ENCODE measurements around the gene TPRN. TPM values are rescaled to one million over a fixed set of nuclear protein-coding genes. Genes with fewer than 3 reads are reported as not detected.
A peak's percentile ranks its signal among the peaks of the same experiment; 100 is the strongest.

The TPRN gene
- total RNA-seq, 2 experiments from 2014 or later, result 8.9 TPM

GRCh38 chr9:137205126-137206069, 4.9 kb upstream of the TPRN start, which contains the start of the genes NDOR1 and TMEM203:
NDOR1 (plus strand) TSS chr9:137205700; CDS start chr9:137205778, 78 bp downstream.
TMEM203 (minus strand) TSS chr9:137205648; CDS start chr9:137205414, 234 bp downstream.
- peak; percentile 95 for DNase-seq
- peak within 1 kb of the TSS; percentile 95 for H3K27ac Mint-ChIP-seq
- peaks cover 20% of the 10 kb centered on the region for H3K36me3 Mint-ChIP-seq (ENCODE audit: low read depth)
- no peaks in the 10 kb centered on the region for H3K27me3 Mint-ChIP-seq
- H3K4me3 Mint-ChIP-seq, result peak within 1 kb of the TSS; percentile 93
- CTCF ChIA-PET, result interaction anchor here (1.1 to 2.2 kb wide), 8 partner anchors 11 to 170 kb away, joined by 3 to 6 read pairs (median 4); partner anchors contain the start of genes ANAPC2, NPDC1 and SSNA1
- H3K4me1 Mint-ChIP-seq, result peaks cover 48% of the 10 kb centered on the region
- POLR2A ChIA-PET, result interaction anchor here (1.2 kb wide), 1 partner anchor 17 kb away, joined by 4 read pairs; the partner anchor contains the start of genes ANAPC2 and SSNA1
- no peaks in the 10 kb centered on the region for H3K9me3 Mint-ChIP-seq

GRCh38 chr9:137204731-137205125, 4.2 kb upstream of the TPRN start:
- DNase-seq, result no peak
- ChIA-PET CTCF (interaction anchor here (1.2 to 2.0 kb wide), 5 partner anchors 9 to 170 kb away, joined by 3 to 6 read pairs (median 5); no protein-coding TSS in a partner anchor), POLR2A (interaction anchor here (1.2 kb wide), 1 partner anchor 16 kb away, joined by 4 read pairs; the partner anchor contains the start of genes ANAPC2 and SSNA1)
- H3K36me3 Mint-ChIP-seq (ENCODE audit: low read depth), result peaks cover 20% of the 10 kb centered on the region
- H3K27ac Mint-ChIP-seq, result peak overlapping the region; percentile 95
- peaks cover 48% of the 10 kb centered on the region for H3K4me1 Mint-ChIP-seq
- H3K27me3 Mint-ChIP-seq, result no peaks in the 10 kb centered on the region
- no peaks in the 10 kb centered on the region for H3K9me3 Mint-ChIP-seq
- peak overlapping the region; percentile 93 for H3K4me3 Mint-ChIP-seq

- H3K4me3 Mint-ChIP-seq, result no peak overlapping the region
- CTCF ChIA-PET, result interaction anchor here (0.9 to 1.4 kb wide), 2 partner anchors 24 to 174 kb away, joined by 3 to 4 read pairs; partner anchors contain the start of gene RNF224
These were observed 2.4 kb upstream of the TPRN start for GRCh38 chr9:137202966-137203365.

GRCh38 chr9:137201205-137201868, 796 bp upstream of the TPRN start:
- peaks cover 5% of the 10 kb centered on the region for H3K36me3 Mint-ChIP-seq (ENCODE audit: low read depth)
- CTCF ChIA-PET, result interaction anchor here (0.7 to 1.4 kb wide), 6 partner anchors 9 to 172 kb away, joined by 3 to 10 read pairs (median 4); partner anchors contain the start of genes ANAPC2, NRARP, RNF224 and SSNA1
- H3K27ac Mint-ChIP-seq, result peak overlapping the region; percentile 82
- no peaks in the 10 kb centered on the region for H3K9me3 Mint-ChIP-seq
- H3K4me3 Mint-ChIP-seq, result peak overlapping the region; percentile 80
- DNase-seq, result no peak
- H3K27me3 Mint-ChIP-seq, result no peaks in the 10 kb centered on the region
- H3K4me1 Mint-ChIP-seq, result peaks cover 35% of the 10 kb centered on the region
- POLR2A ChIA-PET, result interaction anchor here (0.6 to 1.0 kb wide), 4 partner anchors 13 to 347 kb away, joined by 3 to 5 read pairs (median 3); partner anchors contain the start of genes ANAPC2 and SSNA1

More at GRCh38 chr9:137202966-137203365, 2.4 kb upstream of the TPRN start:
- Mint-ChIP-seq H3K27ac (peak overlapping the region; percentile 25), H3K36me3 (ENCODE audit: low read depth) (peaks cover 16% of the 10 kb centered on the region), H3K9me3 (no peaks in the 10 kb centered on the region), H3K27me3 (no peaks in the 10 kb centered on the region), H3K4me1 (peaks cover 47% of the 10 kb centered on the region)
- no peak for DNase-seq
- POLR2A ChIA-PET, result no interaction called here

GRCh38 chr9:137199411-137200121, 975 bp downstream of the TPRN start:
- Mint-ChIP-seq H3K9me3 (no peaks in the 10 kb centered on the region), H3K4me1 (peaks cover 27% of the 10 kb centered on the region), H3K36me3 (ENCODE audit: low read depth) (peaks cover 4% of the 10 kb centered on the region), H3K4me3 (peak overlapping the region; percentile 74), H3K27me3 (no peaks in the 10 kb centered on the region), H3K27ac (peak overlapping the region; percentile 78)
- no peak for DNase-seq
- POLR2A ChIA-PET, result no interaction called here
- CTCF ChIA-PET, result interaction anchor here (0.5 to 2.3 kb wide), 2 partner anchors 10 to 87 kb away, joined by 4 to 6 read pairs; no protein-coding TSS in a partner anchor

GRCh38 chr9:137198902-137199283, 1.6 kb downstream of the TPRN start:
- peaks cover 21% of the 10 kb centered on the region for H3K4me1 Mint-ChIP-seq
- DNase-seq, result no peak
- peak overlapping the region; percentile 44 for H3K4me3 Mint-ChIP-seq
- peaks cover 4% of the 10 kb centered on the region for H3K36me3 Mint-ChIP-seq (ENCODE audit: low read depth)
- H3K27ac Mint-ChIP-seq, result no peak overlapping the region
- H3K9me3 Mint-ChIP-seq, result no peaks in the 10 kb centered on the region
- ChIA-PET CTCF (interaction anchor here (2.3 kb wide), 1 partner anchor 9 kb away, joined by 6 read pairs; no protein-coding TSS in a partner anchor), POLR2A (no interaction called here)
- no peaks in the 10 kb centered on the region for H3K27me3 Mint-ChIP-seq

- ChIA-PET POLR2A (no interaction called here), CTCF (interaction anchor here (2.3 kb wide), 1 partner anchor 8 kb away, joined by 6 read pairs; no protein-coding TSS in a partner anchor)
- H3K27me3 Mint-ChIP-seq, result no peaks in the 10 kb centered on the region
- no peak overlapping the region for H3K27ac Mint-ChIP-seq
- peaks cover 4% of the 10 kb centered on the region for H3K36me3 Mint-ChIP-seq (ENCODE audit: low read depth)
- no peaks in the 10 kb centered on the region for H3K9me3 Mint-ChIP-seq
- H3K4me1 Mint-ChIP-seq, result peaks cover 19% of the 10 kb centered on the region
- peak overlapping the region; percentile 44 for H3K4me3 Mint-ChIP-seq
- no peak for DNase-seq
These were observed 2.3 kb downstream of the TPRN start for GRCh38 chr9:137198051-137198901.

GRCh38 chr9:137195525-137196220, 4.9 kb downstream of the TPRN start:
- no peak for DNase-seq
- no peaks in the 10 kb centered on the region for H3K27me3 Mint-ChIP-seq
- no peak overlapping the region for H3K4me3 Mint-ChIP-seq
- peaks cover 9% of the 10 kb centered on the region for H3K4me1 Mint-ChIP-seq
- ChIA-PET CTCF (interaction anchor here (1.1 to 1.6 kb wide), 5 partner anchors 8 to 77 kb away, joined by 3 to 7 read pairs (median 3); partner anchors contain the start of gene RNF224), POLR2A (no interaction called here)
- no peaks in the 10 kb centered on the region for H3K36me3 Mint-ChIP-seq (ENCODE audit: low read depth)
- H3K27ac Mint-ChIP-seq, result peak overlapping the region; percentile 13
- H3K9me3 Mint-ChIP-seq, result no peaks in the 10 kb centered on the region

GRCh38 chr9:137194909-137195308, 5.6 kb downstream of the TPRN start:
- H3K27ac Mint-ChIP-seq, result no peak overlapping the region
- no peak for DNase-seq
- POLR2A ChIA-PET, result no interaction called here
- CTCF ChIA-PET, result interaction anchor here (1.1 to 1.6 kb wide), 4 partner anchors 9 to 48 kb away, joined by 3 to 7 read pairs (median 4); partner anchors contain the start of gene RNF224
- no peaks in the 10 kb centered on the region for H3K9me3 Mint-ChIP-seq
- no peak overlapping the region for H3K4me3 Mint-ChIP-seq
- H3K36me3 Mint-ChIP-seq (ENCODE audit: low read depth), result no peaks in the 10 kb centered on the region
- no peaks in the 10 kb centered on the region for H3K27me3 Mint-ChIP-seq
- peaks cover 13% of the 10 kb centered on the region for H3K4me1 Mint-ChIP-seq

GRCh38 chr9:137194388-137194787, 6.2 kb downstream of the TPRN start:
- Mint-ChIP-seq H3K27me3 (no peaks in the 10 kb centered on the region), H3K9me3 (no peaks in the 10 kb centered on the region), H3K27ac (no peak overlapping the region), H3K4me3 (no peak overlapping the region), H3K4me1 (peaks cover 18% of the 10 kb centered on the region), H3K36me3 (ENCODE audit: low read depth) (no peaks in the 10 kb centered on the region)
- DNase-seq, result no peak
- ChIA-PET CTCF (interaction anchor here (1.1 kb wide), 1 partner anchor 33 kb away, joined by 4 read pairs; the partner anchor contains the start of gene RNF224), POLR2A (no interaction called here)

- POLR2A ChIA-PET, result no interaction called here
- H3K9me3 Mint-ChIP-seq, result no peaks in the 10 kb centered on the region
- H3K4me3 Mint-ChIP-seq, result no peak overlapping the region
- no peak for DNase-seq
- H3K27ac Mint-ChIP-seq, result no peak overlapping the region
- H3K27me3 Mint-ChIP-seq, result no peaks in the 10 kb centered on the region
- peaks cover 2% of the 10 kb centered on the region for H3K36me3 Mint-ChIP-seq (ENCODE audit: low read depth)
- CTCF ChIA-PET, result interaction anchor here (1.6 kb wide), 1 partner anchor 11 kb away, joined by 6 read pairs; no protein-coding TSS in a partner anchor
- H3K4me1 Mint-ChIP-seq, result peaks cover 23% of the 10 kb centered on the region
These were observed 6.8 kb downstream of the TPRN start for GRCh38 chr9:137193771-137194170.
